ENCODE results near the gene RIN1. TPM values are rescaled to one million over a fixed set of nuclear protein-coding genes. Genes with fewer than 3 reads are reported as not detected.
A peak's percentile ranks its signal among the peaks of the same experiment; 100 is the strongest.

The RIN1 gene
- total and polyA plus RNA-seq, 8 donors: 1.7 to 10.2 (median 3.5) TPM

DNA sequence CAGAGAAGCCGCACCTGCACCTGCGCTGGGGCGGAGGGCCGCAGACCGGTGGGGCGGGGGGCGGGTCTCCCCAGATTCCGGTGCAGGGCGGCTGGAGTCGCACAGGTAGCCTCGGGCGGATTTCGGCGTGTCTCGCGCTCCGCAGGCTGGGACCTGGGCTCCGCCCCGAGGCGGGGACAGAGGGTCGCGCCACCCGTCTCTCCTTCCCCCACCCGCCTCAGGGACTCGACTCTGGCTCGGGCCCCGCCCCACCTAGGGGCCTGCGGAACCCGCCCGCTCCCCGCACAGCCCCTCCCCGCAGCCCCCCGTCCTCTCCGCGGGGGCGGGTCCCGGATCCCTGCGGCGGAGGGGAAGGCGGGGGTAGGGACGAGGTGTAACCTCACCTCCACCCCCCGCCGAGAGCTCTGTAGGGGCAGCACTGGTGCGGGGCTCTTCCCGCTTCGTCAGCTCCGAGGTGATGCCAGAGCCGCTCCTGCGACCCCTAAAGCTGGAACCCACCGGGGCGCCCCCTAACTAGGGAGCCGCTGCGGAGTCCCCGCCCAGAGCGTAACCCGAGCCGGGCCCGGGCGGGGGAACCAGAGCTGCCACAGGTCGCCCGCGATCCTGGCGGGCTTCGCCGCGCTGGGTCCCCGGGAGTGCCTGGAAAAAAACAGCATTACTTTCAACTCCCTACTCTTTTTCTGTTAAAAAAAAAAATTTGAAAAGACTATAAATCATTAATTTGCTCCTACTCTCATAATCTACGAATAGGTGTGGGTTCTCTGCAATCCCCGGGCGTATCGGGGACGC lies 35.6 kb upstream of the RIN1 start, which contains the start of gene SLC29A2:
Gene SLC29A2 (minus strand): TSS at position 134 of the 789 bp plus-strand sequence. CDS start 169 bp downstream, outside the sequence.
- TF ChIP-seq, protein P1, sequence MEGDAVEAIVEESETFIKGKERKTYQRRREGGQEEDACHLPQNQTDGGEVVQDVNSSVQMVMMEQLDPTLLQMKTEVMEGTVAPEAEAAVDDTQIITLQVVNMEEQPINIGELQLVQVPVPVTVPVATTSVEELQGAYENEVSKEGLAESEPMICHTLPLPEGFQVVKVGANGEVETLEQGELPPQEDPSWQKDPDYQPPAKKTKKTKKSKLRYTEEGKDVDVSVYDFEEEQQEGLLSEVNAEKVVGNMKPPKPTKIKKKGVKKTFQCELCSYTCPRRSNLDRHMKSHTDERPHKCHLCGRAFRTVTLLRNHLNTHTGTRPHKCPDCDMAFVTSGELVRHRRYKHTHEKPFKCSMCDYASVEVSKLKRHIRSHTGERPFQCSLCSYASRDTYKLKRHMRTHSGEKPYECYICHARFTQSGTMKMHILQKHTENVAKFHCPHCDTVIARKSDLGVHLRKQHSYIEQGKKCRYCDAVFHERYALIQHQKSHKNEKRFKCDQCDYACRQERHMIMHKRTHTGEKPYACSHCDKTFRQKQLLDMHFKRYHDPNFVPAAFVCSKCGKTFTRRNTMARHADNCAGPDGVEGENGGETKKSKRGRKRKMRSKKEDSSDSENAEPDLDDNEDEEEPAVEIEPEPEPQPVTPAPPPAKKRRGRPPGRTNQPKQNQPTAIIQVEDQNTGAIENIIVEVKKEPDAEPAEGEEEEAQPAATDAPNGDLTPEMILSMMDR (IDR thresholded peaks at IDR 0.05): no peak
- peak; percentile 46 to 95 (median 84) for DNase-seq
- Histone ChIP-seq H3K4me3 (peak within 1 kb of the TSS; percentile 65 to 66), H3K36me3 (peaks cover 0 to 5% of the 10 kb centered on the region in 2 donors), H3K27ac (peak within 1 kb of the TSS; percentile 82 to 83), H3K27me3 (peaks cover 0 to 55% of the 10 kb centered on the region in 2 donors), H3K4me1 (peaks cover 5 to 20% of the 10 kb centered on the region in 2 donors), H3K9me3 (no peaks in the 10 kb centered on the region)
- ATAC-seq: peak; percentile 93
- intact Hi-C loops (cut with DNase I): no loop called here

DNA sequence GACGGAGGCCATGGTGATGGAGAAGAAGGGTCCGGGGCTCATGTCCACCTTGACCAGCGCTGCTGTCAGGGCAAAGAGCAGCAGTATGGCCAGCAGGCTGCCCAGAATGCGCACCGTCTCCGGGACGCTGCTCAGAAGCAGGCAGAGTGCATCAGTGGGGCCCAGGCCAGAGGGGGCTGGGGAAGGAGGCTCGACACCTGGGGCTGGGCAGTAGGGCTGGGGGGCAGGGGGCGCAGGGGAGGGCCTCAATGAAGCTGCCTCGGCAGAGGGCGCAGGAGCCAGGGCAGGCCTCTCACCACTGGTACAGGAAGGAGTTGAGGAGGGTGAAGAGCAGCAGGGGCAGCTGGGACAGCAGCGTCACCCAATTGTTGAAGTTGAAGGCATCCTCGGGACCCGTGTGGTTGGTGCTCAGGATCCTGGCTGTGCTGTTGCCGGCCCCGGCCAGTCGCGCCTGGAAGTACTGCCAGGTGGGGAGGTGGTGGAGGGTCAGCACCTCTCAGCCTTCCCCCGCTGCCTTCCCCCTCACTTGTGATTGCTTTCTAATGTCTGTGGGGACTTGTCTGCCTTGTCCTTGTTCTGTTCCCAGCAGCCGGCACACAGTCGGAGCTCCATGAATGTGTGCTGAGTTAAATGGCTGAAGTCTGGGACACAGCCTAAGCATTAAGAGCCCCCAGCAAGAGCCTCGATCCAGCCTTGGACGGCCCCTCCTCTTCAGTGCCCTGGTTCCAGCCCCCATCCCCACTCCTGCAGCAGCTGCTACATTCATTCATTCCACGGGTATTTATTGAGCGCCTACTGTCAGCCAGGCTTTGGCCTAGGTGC lies 33.0 kb upstream of the RIN1 start:
- TF ChIP-seq, protein P1 (IDR thresholded peaks at IDR 0.05): no peak
- DNase-seq (peak in 1 of 4 donors; percentile 65), ATAC-seq (no peak)
- H3K27me3 ChIP-seq: peaks cover 0 to 49% of the 10 kb centered on the region in 2 donors
- intact Hi-C loops (cut with DNase I): no loop called here
- no peaks in the 10 kb centered on the region for H3K9me3 ChIP-seq
- peaks cover 0 to 5% of the 10 kb centered on the region in 2 donors for H3K36me3 ChIP-seq
- peaks cover 5 to 20% of the 10 kb centered on the region in 2 donors for H3K4me1 ChIP-seq
- H3K27ac ChIP-seq: no peak overlapping the region
- peak overlapping the region in 1 of 2 donors; percentile 65 for H3K4me3 ChIP-seq

DNA sequence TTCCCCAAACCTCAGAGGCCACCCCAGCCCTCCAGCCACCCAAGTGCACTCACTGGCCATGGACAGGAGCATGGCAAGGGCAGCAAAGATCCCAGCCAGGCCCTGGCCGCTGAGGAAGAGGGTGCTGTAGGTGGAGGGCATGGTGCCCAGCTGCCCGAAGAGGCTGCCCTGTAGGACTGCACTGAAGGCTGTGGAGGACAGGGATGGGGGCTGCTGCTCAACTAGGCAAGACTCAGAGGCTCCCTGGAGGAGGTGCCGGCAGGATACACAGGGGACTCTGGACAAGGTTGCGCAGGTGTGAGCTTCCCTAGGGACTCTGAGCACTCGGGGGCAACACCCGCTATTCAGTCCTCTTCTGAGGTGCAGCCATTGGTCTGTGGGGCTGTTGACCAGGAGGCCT lies 32.2 kb upstream of the RIN1 start:
- peaks cover 0 to 41% of the 10 kb centered on the region in 2 donors for H3K27me3 ChIP-seq
- TF ChIP-seq, protein P1 (IDR thresholded peaks at IDR 0.05): no peak
- H3K36me3 ChIP-seq: peaks cover 0 to 5% of the 10 kb centered on the region in 2 donors
- H3K9me3 ChIP-seq: no peaks in the 10 kb centered on the region
- peak in 1 of 4 donors; percentile 59 for DNase-seq
- intact Hi-C loops (cut with DNase I): no loop called here
- H3K4me1 ChIP-seq: peaks cover 5 to 23% of the 10 kb centered on the region in 2 donors
- no peak overlapping the region for H3K27ac ChIP-seq
- no peak overlapping the region for H3K4me3 ChIP-seq
- no peak for ATAC-seq

DNA sequence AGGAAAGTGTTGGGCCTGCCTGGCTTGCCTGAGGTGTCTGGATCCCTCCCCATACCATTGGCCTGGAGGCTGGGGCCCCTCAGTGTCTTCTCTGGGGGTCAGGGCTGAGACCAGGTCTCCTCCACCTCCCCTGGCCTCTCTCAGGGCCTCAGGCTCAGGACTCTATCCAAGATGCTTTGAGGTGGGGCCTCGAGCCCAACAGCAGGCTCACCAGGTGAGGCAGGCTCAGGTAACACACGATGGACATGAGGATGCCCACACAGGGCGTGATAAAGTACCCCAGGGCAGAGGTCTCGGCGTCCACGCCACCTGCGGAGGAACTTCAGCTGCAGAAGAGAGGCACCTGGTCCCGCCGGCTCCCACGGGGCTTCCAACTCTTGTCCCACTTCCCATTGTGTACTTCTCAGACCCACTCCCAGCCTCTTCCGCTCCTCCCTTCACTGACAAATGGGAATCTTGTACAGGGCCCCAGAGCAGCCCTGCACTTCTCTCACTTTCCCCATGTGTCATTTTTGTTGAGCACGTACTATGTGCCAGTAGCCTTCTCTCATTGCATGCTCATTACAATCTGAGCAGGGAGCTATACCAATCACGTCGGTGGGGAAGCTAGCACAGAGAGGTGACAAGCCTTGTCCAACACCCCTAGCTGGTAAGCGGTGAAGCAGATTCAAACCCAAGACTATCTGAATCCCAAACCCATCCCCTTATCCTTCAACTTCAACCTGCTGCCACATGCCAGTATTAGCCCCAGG lies 31.5 kb upstream of the RIN1 start:
- ATAC-seq (no peak), DNase-seq (peak in 1 of 4 donors; percentile 71)
- TF ChIP-seq, protein P1 (IDR thresholded peaks at IDR 0.05): no peak
- no peak overlapping the region for H3K27ac ChIP-seq
- intact Hi-C loops (cut with DNase I): no loop called here
- no peak overlapping the region for H3K4me3 ChIP-seq
- peaks cover 0 to 34% of the 10 kb centered on the region in 2 donors for H3K27me3 ChIP-seq
- peaks cover 0 to 5% of the 10 kb centered on the region in 2 donors for H3K36me3 ChIP-seq
- H3K9me3 ChIP-seq: no peaks in the 10 kb centered on the region
- H3K4me1 ChIP-seq: peaks cover 5 to 29% of the 10 kb centered on the region in 2 donors

Data from left lung (tissue), 10 donors.